GM18868 (cell line): ENCODE measurements around the gene ZNF18.

ENCODE experiments used
- ATAC-seq: cut with Tn5 transposase; IDR thresholded peaks from one replicate; pipeline ENCODE4 v1.9.1; 2021; ENCODE audit warnings: mild to moderate bottlenecking, moderate library complexity; ENCODE audit not compliant: unreplicated experiment

ZNF18 gene

DNA sequence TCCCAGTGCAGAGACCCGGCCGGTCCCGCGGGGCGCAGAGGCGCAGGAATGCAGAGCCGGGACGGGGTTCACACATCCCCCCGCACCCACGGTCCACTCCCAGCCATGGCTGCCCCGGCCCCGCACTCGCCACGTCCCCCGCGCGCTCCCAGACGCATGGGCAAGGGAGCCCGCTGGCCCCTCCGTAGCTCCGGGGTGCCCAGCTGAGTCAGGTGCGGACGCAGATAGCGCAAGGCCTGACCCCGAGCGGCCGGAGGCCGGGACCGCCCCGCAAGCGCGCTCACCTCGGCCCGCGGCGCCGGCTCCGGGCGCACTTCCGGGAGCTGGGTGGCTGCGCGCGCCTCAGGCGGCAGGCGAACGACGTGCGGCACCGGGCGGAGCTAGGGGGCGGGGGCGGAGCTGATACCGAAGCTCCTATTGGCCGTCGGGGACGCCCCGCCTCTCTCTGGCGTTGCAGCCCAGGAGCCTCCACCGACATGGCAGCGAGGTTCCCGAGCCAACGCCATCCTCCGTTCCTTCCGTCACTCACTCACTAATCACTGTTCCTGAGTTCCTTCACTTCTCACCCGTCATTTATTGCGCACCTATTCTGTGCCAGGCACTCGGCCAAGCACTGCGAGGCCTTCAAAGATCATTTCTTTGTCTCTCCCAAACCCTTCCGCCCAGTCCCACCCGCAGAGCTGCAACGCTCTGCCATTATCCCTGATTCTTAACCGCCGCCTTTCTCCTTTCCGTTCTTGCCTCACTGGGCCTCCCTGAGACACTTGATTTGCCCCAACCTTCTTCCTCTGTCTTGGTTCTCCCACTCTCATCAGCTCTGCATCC, at the start of gene ZNF18:
TSS of gene ZNF18 (minus strand) at position 329 of the 825 bp plus-strand sequence. CDS start 4,646 bp downstream, outside the sequence.
- ATAC-seq, result peak; percentile 97

- no peak for ATAC-seq
These were observed 49.5 kb upstream of the ZNF18 start for GRCh38 chr17:12046786-12047185.

DNA sequence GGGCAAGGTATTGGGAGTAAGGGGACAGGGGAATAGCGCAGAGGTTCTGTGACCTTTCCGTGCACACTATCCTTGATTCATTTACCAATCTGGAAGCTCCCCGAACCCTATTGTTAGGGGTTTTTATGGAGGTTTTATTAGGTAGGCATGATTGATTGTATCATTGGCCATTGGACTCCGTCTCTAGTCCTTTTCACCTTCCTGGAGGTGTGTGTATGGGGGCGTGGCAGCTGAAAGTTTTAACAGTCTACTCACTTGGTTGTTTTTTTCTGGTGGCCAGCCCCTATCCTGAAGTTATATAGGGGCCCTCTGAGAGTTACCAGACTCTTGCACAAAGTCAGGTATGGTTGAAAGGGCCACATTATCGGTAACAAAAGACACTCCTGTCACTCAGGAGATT, 46.4 kb upstream of the ZNF18 start:
- ATAC-seq, result no peak

DNA sequence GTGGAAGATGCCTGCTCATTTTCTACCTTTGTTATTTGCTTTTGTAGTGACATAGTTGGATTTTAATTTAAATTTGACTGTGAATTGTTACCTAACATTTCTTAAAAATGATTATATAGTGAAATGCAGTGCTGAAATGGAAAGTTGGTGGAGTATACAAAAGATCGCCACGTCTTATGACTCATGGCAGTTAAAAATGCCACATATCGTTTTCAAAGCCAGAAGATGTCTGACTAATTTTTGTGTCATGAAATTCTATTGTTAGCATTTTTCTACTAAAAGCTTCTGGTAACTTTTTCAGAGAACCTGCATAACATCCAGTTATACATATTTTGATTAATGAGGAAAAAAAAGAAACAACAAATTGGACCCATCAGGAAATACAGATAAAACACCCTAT, 44.0 kb upstream of the ZNF18 start:
- no peak for ATAC-seq

- ATAC-seq, result no peak
These were observed 43.2 kb upstream of the ZNF18 start for GRCh38 chr17:12040478-12040877.

GRCh38 chr17:12037970-12038369, 40.7 kb upstream of the ZNF18 start:
- ATAC-seq, result no peak

DNA sequence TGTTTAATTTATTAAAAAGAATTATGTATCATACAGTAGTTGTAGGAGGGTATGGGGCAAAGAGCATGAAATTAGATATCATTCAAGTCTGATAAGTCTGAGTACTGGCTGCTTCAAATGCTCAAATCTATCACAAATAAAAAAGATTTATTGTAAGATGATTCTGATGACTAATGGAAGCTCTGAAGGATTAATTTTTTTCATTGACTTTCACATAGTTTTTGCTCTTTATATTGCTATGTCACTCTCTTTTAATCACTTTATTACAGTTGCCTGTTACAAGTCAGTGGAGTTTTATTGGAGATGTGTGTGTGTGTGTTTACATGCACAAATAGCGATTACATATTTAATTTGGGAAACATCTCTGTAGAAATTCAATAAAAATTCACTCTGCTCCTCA, 38.4 kb upstream of the ZNF18 start:
- no peak for ATAC-seq

DNA sequence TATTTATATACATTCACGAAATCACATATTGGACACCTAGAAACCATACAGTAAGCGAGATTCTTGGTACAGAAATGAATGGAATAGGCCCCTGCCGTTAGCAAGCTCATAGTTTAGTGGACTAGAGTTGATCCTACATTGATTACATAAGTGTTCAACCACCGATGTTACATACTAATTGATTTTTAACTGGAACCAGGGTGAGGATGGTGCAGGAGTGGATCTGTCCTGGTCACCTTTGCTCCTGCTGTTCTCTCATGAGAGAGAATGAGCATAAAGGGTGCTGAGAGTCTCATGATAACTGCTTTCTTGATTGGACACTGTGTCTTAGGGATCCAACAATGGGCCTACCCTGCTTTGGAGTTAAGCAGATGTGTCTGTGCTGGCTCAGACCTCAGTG, 37.3 kb upstream of the ZNF18 start:
- no peak for ATAC-seq

GRCh38 chr17:12028611-12029010, 31.3 kb upstream of the ZNF18 start:
- no peak for ATAC-seq

DNA sequence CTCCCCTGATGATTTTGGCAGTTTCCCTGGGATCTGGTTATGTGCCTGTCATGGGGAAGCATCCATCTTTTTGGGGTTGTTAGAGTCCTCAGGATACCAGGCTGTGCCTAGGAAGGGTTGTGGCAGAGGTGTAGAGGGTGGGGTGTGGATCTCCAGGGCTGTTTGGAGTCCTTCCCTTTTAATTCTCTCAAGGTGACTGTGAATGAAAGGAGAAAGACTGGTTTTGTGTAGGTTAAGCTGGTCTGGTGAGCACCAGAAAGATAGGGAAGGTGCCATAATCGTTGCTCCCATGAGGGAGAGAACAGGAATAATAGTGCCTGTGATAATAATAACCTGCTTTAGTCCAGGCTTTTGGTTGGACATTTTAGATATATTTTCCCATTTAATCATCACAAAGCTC, 30.4 kb upstream of the ZNF18 start:
- ATAC-seq, result no peak

GRCh38 chr17:12024327-12024726, 27.1 kb upstream of the ZNF18 start:
- no peak for ATAC-seq

DNA sequence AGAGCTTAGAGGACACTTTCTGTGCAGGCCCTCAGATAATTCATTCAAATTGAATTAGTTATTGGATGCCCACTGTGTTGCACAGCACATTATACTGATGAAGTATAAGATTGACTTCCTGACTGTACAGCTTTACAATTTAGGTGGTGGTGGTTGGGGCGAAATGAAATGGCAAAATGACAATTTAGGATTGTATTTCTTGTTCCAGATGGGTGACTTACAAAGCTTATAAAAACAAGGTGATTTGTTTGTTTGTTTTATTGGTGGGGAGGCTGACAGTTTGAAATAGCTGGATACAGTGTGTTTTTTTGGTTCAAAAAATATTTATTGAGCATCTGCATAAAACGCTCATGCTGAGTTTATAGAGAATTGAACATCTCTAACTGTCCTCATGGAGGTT, 25.0 kb upstream of the ZNF18 start:
- no peak for ATAC-seq

DNA sequence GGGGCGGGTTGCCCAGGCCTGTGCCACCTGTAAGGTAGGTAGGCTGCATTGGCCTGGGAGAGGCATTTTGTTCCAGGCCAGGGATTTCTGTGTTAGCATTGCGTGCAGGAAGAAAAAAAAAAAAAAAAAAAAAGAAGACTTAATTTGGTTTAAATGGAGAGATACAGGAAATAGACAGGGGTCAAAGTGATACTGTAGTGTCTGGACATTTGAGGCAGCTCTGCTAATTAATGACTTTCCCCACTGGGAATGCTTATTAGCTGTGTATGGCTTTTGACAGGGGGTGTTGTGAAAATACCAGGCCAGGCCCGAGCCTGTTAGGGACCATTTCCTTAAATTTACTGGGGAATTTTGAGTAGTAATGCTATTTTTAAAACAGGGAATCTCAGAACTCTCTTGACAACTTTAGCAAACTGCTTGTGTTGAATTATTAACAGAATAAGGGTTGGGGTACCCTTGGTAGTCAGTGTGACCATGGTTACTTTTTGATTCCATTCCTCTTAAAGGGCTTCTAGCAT, 24.4 kb upstream of the ZNF18 start:
- ATAC-seq, result no peak

GRCh38 chr17:12020642-12021622, 23.7 kb upstream of the ZNF18 start, which contains the start of gene MAP2K4:
Gene MAP2K4, plus strand, starts transcription at chr17:12020877. Its CDS starts 10 bp downstream, at chr17:12020887.
- peak; percentile 95 for ATAC-seq

- no peak for ATAC-seq
These were observed 10.2 kb upstream of the ZNF18 start for GRCh38 chr17:12007466-12007865.

GRCh38 chr17:11999696-12000095, 2.4 kb upstream of the ZNF18 start:
- ATAC-seq, result no peak

DNA sequence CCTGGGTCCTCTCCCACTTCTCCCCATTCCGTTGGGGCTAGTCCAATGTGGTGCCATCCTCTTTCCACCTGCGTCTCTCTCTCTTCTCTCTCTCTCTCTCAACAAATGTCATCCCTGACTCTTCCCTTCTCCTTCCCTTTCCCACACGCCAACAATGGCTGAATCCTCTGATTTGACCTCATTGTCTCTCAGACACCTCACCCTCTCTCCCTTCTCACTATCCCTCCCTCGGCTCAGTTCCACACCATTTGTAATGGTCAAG, 628 bp upstream of the ZNF18 start:
- ATAC-seq, result no peak

- ATAC-seq, result peak; percentile 34
These were observed 541 bp downstream of the ZNF18 start for GRCh38 chr17:11996722-11997146.

- no peak for ATAC-seq
These were observed 5.8 kb downstream of the ZNF18 start for GRCh38 chr17:11991461-11991860.

GRCh38 chr17:11990363-11990983, 6.8 kb downstream of the ZNF18 start:
- ATAC-seq, result no peak

GRCh38 chr17:11986942-11987329, 10.3 kb downstream of the ZNF18 start:
- no peak for ATAC-seq
